HK-2 (cell line): ENCODE data around the gene TBX19.

Experiments
- DNase-seq: peaks from one replicate; pipeline ENCODE4 v3.0.0-alpha.2; 2018; ENCODE audit not compliant: unreplicated experiment

Gene TBX19

GRCh38 chr1:168360151-168361021 is 79.7 kb downstream of the TBX19 start:
- no peak for DNase-seq

GRCh38 chr1:168361252-168361651 is 80.6 kb downstream of the TBX19 start:
- DNase-seq = no peak

DNA sequence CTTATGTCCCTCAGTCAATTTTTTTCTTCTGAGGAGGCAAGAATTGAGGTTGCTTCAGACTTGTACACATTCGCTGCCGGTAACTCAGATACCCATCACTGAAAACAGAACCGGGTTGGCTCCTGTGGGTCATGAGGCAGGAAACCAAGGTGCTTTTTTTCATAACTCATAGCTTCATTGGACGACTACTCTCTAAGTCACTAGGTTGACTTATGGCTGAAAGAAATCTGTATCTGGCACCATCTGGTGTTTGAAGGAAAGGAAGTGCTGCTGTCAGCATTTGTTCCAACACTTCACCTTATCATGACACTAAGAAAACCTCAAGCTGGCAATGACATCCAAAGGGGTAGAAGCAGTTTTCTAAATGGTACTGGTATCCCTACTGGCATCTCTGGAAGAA is 82.3 kb downstream of the TBX19 start:
- no peak for DNase-seq
